NOMO-1 treated with dmso at 0.1 percent for 144 hours (cell line): Measurements from ENCODE around the gene LRRC57.
"Not testable (repeated sequence)": the region's sequence is repeated elsewhere in the genome, so short reads cannot be mapped to it uniquely, and the experiment has no call there.

Experiments used
- DNase-seq: peaks from one replicate; lab custom pipeline; 2025; ENCODE audit not compliant: unreplicated experiment; lab: John Stamatoyannopoulos, UW

The LRRC57 gene

DNA sequence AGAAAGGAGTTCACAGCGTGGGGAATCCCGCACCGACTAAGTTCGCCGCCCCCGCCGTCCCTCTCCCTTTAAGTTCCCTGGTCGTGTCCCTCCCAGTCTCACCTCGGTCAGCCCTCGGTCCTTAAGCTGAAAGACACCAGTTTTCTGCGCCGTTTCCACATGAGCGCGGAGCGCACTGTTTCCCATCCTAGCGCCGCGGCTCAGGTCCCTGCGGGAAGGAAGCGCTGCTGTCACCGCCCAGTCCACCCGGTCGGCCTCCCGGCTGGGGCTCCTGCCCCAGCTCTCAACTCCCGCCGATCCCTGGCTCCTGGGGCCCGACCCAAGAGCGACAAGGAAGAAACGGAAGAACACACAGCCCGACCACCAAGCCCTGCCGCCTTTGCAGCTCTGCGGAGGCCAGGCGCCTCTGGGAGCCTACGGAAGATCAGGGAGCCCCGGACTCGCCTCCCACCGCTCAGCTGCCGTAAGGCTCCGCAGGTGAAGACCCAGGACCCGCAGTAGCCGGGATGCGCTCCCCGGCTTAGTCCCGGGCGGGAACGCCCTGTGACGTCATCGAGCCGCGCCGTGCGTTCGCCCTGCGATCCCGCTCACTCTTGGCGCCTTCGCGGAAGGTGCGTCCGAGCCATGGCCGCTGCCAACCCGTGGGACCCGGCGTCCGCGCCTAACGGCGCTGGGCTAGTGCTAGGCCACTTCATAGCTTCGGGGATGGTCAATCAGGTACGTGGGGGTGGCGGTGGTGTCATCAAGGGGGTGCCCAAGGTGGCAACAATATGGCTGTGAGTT lies at the start of gene LRRC57, which contains the start of gene HAUS2:
Gene LRRC57 (minus strand): TSS at position 545 of the 783 bp plus-strand sequence. CDS start 359 bp downstream, at position 186.
Gene HAUS2 (plus strand): TSS at position 590 of the 783 bp plus-strand sequence. CDS start 35 bp downstream, at position 625.
- peak; percentile 55 for DNase-seq

DNA sequence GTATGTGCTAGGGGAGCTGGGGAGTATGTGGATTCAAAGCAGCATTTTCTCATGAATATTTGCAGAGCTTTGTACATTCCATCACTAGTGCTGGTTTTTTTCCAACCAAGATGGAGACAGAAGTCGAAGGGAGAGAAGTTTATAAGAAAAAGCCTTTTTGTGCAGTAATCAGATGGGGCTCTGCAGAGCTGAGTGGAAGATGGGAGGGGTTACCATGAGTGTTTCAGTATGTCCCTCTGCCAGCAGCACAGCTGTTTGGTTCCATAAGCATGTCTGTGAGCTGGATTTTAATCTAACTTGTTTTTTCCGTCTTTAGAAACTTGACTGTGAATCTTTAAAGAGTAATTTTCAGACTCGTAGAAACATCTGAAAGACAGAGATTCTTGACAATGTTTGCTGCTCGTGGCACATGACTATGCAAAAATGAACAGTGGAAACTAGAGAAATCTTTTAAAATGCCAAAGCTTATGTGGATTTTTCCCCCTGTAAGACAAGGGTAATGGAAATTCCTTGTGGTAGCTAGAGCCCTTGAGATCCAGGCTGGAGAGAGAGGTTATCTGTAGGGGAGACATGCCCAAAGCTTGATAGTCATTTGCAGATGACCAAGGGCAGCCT lies 47.1 kb upstream of the LRRC57 start:
- DNase-seq = no peak

DNA sequence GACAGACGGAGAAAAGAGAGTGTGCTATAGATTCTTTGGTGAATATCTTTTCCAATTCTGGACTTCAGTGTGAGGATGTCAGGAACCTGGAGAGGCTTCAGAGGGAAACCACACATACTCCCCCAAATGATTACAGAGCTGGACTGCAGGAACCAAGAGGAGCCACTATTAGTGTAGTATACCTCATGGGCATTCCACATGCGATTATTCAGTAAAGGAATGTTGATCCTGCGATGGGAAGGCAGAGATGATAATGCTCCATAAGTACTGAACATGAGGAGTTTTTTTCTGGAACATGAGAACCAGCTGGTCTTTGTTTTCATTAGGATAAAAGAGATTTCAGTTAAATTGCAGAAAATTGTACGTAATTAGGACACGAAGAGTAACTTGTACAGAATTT lies 45.5 kb upstream of the LRRC57 start:
- DNase-seq = no peak

DNA sequence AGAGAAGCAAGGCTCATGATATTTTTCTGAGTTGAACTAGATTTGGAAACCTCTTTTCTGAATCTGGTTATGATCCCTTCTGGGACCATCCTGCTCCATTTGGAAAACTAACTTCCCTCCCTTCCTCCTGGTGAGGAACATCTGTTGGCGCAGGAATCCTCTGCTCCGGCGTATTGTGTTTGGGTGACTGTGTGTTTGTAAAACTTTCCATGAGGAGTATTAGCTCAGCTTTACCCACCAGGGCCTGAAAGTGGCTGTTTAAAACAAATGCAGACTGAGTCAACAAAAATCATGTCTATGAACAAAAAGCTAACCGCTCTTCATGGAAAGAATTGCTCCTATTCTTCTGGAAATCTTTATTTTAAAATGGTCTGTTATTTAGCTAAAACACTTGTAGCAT lies 44.5 kb upstream of the LRRC57 start:
- DNase-seq = no peak

DNA sequence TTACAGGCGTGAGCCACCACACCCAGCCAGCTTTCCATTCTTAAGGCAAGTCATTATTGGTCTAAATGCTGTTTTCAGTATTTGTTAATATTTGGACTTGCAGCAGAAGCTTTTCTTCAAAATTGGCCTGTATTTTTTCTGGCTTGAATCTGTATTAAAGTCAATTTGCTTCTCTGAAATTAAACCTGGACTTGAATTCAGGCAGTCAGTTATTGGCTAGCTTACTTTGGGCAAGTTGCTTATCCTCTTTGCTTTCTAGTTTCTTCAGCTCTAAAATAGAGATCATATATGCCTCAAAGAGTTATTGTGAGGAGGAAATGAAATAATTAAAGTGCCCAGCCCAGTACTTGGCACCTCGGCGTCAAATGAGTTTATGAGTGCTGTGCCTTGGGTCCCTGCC lies 44.1 kb upstream of the LRRC57 start:
- DNase-seq = no peak

DNA sequence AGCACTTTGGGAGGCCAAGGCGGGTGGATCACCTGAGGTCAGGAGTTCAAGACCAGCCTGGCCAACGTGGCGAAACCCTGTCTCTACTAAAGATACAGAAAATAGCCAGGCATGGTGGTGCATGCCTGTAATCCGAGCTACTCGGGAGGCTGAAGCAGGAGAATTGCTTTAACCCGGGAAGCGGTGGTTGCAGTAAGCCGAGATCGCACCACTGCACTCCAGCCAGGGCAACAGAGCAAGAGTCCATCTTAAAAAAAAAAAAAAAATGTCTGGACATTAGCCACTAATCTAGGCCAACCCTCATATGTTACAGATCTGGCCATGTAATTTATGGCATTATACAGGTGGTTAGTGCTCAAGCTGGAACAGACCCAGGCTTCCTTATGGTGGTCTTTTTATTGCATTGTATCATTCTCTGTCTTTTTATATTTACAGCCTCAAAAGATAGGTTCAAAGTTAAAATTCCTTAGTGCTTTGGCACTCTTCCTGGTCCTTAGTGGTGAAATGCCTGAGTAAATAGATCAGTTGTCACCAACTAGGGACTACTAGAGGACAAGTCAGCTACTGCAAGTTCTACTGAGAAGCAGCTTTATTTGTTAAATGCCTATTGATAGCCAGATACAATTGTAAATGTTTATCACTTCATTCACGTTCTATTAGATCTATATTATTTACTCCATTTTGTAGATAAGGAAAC lies 42.8 kb upstream of the LRRC57 start:
- DNase-seq = no peak

DNA sequence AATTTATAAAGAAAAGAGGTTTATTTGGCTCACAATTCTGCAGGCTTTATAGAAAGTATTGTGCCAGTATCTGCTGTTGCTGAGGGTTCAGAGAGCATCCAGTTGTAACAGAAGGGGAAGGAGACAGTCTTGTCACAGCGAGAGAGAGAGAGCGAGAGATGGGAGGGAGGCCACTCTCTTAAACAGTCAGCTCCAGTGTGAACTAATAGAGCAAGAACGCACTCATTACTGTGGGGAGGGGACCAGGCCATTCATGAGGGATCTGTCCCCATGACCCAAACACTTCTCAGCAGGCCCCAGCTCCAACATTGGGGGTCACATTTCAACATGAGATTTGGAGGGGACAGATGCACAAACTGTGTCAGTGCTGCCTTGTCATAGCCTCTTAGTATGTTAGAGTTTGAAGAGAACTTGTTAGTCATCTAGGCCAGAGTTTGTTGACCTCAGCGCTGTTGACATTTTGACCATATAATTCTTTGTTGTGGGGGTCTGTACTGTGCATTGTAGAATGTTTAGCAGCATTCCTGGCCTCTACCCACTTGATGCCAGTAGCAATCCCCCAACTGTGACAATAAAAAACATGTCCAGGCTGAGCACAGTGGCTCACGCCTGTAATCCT lies 42.1 kb upstream of the LRRC57 start:
- no peak for DNase-seq

DNA sequence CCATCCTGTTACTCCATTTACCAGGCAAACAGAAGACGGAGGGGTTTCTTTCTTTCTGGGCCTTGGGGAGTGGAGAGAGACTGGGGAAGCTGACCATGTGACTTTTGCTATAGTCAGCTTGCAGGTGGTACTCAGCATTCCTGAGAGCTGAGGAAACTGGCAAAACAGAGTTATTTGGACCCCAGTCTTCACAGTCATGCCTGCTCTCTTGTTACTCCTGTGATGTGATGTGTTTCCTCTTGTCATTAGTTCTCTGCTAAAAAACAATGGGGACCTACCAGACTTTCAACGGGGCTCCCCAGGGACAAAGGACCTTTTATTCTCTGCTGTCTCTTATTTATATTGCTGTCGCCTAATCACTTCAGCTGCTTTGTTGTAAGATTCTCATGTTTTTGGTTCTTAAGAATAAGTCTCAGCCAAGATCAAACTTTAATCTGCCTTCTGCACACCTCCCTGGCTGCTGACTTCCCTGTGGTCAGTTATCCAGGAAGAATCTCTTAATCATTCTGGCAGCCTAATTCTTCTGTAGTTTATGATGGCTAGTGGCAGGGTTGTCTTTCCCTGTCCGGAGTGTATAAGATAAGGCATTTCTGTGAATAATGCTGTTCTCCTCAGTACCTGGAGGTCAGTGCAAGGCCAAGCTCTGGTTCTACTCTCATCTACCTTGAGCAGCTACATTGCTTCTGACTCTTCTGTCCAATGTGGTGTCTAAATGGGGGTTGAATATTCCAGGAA lies 35.6 kb upstream of the LRRC57 start:
- DNase-seq = no peak

DNA sequence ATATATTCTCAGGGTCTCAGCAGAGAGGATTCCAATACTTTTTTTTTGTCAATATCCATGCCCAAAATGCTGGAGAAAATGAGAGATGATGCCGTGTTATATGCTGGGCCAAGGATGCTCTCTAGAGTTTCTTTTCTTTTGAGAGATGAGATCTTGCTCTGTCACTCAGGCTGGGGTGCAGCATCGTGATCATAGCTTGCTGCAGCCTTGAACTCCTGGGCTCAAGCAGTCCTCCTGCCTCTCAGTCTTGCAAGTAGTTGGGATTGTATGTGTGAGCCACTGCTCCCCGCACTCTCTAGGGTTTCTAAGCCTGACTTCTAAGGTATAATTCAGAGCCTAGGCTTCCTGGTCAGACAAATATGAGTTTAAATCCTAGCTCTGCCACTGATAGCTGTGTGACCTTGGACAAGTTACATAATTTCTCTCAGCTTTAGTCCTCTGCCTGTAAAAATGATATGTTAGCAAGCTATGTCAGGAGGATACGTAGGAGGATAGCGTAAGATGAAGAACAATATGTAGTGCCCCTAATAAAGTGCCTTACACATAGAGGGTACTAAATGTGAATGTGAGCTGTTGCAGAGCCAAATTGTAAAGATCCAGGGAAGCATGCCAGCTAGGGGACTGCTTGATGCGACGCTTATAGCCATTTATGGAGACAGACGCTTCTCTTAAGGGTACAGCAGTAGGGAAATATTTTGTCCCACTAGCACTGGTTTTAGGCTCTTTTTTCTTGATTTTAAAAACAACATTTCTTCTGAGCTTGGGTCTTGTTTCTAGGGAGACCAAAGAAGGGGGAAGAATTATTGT lies 34.2 kb upstream of the LRRC57 start:
- DNase-seq = no peak

DNA sequence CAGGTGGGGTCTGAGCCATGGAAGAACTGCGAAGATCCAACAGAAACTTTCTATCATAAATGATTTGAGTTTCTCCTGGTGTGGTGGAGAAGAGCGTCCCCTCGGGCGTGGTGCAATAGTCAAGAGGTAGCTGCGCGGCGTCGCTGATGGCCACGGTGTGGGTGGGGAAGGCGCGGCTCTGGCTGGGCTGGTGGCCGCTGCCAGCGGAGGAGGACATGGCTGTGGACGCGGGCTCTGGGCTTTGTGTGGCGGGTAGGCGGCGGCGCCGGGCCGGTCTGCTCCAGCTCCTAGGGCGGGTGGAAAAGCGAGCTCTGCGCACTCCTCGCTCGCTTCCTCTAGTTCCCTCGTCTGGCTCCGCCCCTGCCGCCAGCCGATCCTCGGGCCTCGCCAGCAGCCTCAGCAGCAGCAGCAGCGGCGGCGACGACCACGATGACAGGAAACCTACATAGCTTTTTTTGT lies 32.7 kb upstream of the LRRC57 start:
- DNase-seq = peak; percentile 76

DNA sequence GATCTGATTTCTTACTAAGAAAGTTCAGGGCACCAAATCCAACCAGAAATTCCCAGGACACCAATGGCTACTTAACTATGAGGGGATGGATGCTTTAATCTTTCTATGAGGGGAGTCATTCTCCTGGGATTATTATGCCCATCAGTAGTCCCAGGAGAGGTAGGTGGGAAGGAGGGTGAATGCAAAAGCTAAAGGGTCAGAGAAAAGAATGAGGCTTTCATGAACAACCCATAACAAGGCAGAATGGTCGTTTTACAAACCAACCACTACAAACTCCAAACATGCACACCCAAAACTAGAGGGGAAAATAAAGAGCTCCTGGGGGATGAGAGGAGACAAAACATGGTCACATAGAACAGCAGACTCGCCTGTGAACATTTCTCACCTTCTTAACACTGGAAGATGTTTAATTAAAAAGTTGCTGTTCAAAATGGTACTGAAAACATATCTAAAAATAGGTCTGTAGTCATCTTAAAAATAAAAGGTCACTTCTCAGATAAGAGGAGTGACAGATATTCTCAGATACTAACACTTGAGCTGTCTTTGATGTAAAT lies 30.5 kb upstream of the LRRC57 start:
- no peak for DNase-seq

DNA sequence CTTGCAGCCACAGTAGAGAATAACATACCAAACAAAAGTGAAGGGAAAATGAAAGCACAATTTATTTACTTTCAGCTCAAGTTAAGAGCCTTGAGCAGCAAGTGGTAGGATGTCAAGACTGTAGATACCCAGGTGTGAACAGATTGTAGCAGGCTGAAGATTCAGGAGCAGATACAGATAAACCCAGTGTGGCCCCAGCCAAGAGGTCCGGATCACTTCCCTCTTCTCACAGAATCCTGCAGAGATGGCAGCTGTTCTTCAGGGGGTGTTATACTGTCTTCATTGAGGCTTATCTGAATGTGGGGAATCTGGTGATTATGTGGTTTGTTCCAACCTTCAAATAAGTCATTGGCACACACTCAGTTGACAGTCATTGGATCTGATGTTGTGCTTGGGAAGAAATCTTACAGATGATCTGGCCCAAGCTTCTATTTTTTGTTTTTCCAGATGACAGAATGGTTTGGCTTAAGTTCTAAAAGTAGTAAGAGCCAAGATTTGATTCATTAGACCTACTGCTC lies 29.0 kb upstream of the LRRC57 start:
- DNase-seq = no peak

DNA sequence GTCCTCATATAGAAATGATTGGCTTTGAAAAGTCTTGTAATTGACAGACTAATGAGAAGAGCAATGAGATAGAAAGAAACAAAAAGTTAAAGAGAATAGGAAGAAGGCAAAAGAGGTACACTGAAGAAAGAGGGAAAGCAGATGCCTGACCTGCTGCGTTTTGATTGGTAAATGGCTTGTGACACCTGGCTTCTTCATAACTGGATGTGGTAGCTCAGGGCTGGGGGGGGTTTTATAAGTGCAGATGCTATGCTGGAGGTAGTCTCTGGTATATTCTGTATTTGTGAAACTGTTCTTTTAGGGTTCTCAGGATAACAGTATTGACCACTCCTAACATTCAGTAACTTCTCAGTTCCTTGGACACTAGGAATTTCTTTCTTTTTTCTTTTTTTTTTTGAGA lies 28.2 kb upstream of the LRRC57 start:
- DNase-seq = no peak

DNA sequence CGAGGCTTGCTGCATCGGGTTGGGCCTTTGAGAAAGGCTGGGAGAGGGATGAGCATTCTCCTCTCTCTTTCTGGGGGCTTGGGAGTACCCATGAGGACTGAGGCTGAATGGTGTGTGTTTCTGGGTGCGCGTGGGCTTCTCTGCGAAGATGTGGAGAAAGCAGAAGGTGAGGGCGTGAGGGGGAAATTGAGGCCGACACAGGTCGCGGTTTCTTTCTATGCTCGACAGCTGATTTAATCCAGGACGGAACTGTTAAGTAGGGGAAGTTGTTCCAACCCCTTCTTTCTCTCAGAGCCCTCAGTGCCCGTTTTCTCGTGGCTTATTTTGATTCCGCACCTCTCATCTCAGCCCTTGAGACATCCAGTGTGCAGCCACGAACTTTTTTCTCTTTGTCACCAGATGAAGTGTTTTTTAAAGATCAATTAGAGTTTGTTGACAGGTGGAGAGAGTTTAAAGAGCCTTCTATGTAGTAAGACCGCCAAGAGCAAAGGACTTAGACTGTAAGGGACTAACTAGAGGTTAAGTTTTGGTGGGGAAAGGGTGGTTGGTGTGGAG lies 27.5 kb upstream of the LRRC57 start:
- no peak for DNase-seq

DNA sequence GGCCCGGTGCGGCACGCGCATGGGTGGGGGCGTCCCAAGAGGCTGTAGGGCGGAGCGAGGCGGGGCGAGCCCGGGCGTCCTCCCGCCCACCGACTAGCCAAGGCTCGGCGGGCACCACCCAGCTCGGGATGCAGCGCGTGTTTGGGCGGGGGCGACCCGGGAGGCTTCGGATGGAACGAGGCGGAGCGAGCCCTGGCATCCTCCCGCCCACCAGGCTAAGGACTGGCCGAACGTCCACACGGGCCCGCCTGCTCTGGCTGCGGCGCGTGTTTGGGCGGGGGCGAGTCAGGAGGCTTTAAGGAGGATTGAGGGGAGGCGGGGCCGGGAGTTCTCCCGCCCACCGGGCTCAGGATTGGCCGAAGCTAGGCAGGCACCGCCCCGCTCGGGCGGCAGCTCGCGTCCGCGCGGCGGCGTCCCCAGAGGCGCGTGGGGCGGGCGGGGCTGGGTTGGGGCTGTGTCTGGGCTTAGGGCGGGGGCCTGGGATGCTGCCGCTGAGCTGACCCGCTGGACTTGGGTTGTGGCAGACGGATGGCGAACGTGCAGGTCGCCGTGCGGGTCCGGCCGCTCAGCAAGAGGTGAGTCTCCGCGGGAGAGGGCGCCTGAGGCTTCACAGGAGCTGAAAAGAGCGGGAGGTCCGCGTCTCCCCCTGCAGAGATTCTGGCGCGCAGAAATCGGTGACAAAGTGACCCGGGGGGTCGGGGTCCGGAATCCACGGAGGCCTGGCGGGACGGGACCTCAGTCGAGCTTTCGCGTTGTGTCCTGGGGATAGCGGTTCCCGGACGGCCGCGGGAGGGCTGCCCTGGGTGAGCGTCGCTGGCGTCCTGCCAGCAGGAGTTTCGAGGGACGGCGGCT lies 26.8 kb upstream of the LRRC57 start, which contains the start of gene STARD9:
Gene STARD9 (plus strand): TSS at position 419 of the 852 bp plus-strand sequence. CDS start 110 bp downstream, at position 529.
- DNase-seq = peak; percentile 97

DNA sequence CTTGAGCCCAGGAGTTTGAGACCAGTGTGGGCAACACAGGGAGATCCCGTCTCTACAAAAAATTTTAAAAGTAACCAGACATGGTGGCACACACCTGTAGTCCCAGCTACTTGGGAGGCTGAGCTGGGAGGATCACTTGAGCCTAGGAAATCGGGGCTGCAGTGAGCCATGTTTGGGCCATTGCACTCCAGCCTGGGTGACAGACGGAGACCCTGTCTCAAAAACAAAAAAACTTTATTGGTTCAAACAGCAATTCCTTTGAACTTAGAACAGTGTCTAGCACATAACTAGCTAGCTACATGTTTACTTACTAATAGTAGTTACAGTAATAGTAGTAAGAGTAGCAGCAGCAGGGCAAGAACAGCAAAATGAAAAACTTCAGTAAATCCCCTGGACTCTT lies 10.1 kb upstream of the LRRC57 start:
- no peak for DNase-seq

DNA sequence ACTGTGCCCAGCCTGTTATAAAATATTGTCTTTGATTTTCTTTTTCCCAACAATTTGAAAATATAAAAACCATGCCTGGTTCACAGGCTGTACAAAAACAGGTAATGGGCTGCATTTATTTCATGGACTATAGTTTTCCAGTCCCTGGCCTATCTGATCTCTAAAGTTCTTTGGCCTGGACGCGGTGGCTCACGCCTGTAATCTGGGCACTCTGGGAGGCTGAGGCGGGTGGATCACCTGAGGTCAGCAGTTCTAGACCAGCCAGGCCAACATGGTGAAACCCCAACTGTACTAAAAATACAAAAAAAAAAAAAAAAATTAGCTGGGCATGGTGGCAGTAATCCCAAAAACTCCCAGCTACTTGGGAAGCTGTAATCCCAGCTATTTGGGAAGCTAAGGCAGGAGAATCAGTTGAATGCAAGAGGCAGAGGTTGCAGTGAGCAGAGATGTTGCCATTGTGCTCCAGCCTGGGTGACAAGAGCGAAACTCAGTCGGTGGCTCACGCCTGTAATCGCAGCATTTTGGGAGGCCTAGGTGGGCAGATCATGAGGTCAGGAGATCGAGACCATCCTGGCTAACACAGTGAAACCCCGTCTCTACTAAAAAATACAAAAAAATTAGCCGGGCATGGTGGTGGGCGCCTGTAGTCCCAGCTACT lies 8.1 kb upstream of the LRRC57 start:
- not testable (repeated sequence) for DNase-seq
